ENCODE measurements around the gene KNCN. TPM values are rescaled to one million over a fixed set of nuclear protein-coding genes. Genes with fewer than 3 reads are reported as not detected.

KNCN gene
- total RNA-seq, 1 experiment from 2014 or later: not detected

- Histone ChIP-seq H3K79me1 (ENCODE audit: insufficient read depth, low read depth, low read length, poor library complexity, severe bottlenecking) (no peaks in the 10 kb centered on the region), H3T11ph (ENCODE audit: low read length) (no peak overlapping the region), H3K23ac (ENCODE audit: insufficient read length, low read depth, low read length) (no peak overlapping the region), H4K20me1 (ENCODE audit: control insufficient read depth, insufficient read depth, insufficient read length) (no peaks in the 10 kb centered on the region), H3K9me3 (ENCODE audit: control insufficient read depth, low read depth, low read length) (no peaks in the 10 kb centered on the region), H3K79me2 (ENCODE audit: insufficient read depth, low read length) (no peaks in the 10 kb centered on the region), H3K27ac (ENCODE audit: insufficient read length, low read depth, low read length) (no peak overlapping the region), H2BK20ac (ENCODE audit: low read depth, low read length, poor library complexity, severe bottlenecking) (no peak overlapping the region), H4K91ac (ENCODE audit: insufficient read length, low read depth, low read length) (no peak overlapping the region), H2BK15ac (ENCODE audit: low read depth, low read length) (no peak overlapping the region), H2BK120ac (ENCODE audit: low read depth, low read length, poor library complexity, severe bottlenecking) (no peak overlapping the region), H3K27me3 (ENCODE audit: insufficient read depth, low read length) (peaks cover 4% of the 10 kb centered on the region; the same call in 1 of the 2 replicates), H3K4me2 (ENCODE audit: insufficient read depth, insufficient read length, low read length) (no peak overlapping the region), H2BK12ac (ENCODE audit: insufficient read length, low read depth, low read length) (no peak overlapping the region), H2AFZ (ENCODE audit: low read length) (no peak overlapping the region), H3K56ac (ENCODE audit: insufficient read length, low read depth, low read length) (no peak overlapping the region), H3K18ac (ENCODE audit: insufficient read length, low read depth, low read length) (no peak overlapping the region), H2BK5ac (ENCODE audit: insufficient read length, low read length) (no peak overlapping the region), H2AK5ac (ENCODE audit: insufficient read length, low read length) (no peak overlapping the region), H3K4ac (ENCODE audit: low read depth, low read length) (no peak overlapping the region), H3K4me1 (ENCODE audit: insufficient read depth, low read length) (peaks cover 2% of the 10 kb centered on the region; the same call in 1 of the 2 replicates), H4K5ac (ENCODE audit: insufficient read length, low read depth, low read length) (no peak overlapping the region), H3K9ac (ENCODE audit: extremely low read depth, insufficient read length, low read length) (no peak overlapping the region), H3K23me2 (ENCODE audit: insufficient read length, low read depth, low read length, poor library complexity, severe bottlenecking) (no peaks in the 10 kb centered on the region), H4K8ac (replicated peaks; ENCODE audit: insufficient read length, low read depth, low read length) (no peak overlapping the region), H3K14ac (ENCODE audit: insufficient read depth, low read length) (peak overlapping the region; percentile 79)
- TF ChIP-seq CTCF (conservative IDR thresholded peaks at IDR 0.05): no peak
- Mint-ChIP-seq H3K9me3 (no peaks in the 10 kb centered on the region), H3K4me3 (no peak overlapping the region), H3K36me3 (ENCODE audit: insufficient read depth in 1 of 3, low read depth in 3 of 3) (no peaks in the 10 kb centered on the region; a peak in 1 of 7 replicates), H3K27me3 (ENCODE audit: low read depth) (peaks cover 32% of the 10 kb centered on the region), H3K27ac (no peak overlapping the region), H3K4me1 (peaks cover 10 to 31% of the 10 kb centered on the region in 2 experiments)
- no CpG with 5 or more reads among the region's 17 CpGs for WGBS (ENCODE audit: extremely low coverage, insufficient read length, low lambda C conversion rate)
- DNase-seq: no peak
Measured at GRCh38 chr1:46550751-46551231, 656 bp downstream of the KNCN start.
